GM21786 (cell line): ENCODE measurements around the gene CNTN6.

ENCODE experiments used
- ATAC-seq: cut with Tn5 transposase; IDR thresholded peaks from one replicate; pipeline ENCODE4 v1.9.1; 2021; ENCODE audit not compliant: unreplicated experiment

CNTN6 gene

GRCh38 chr3:1172644-1173043, 79.8 kb downstream of the CNTN6 start:
- ATAC-seq = no peak

DNA sequence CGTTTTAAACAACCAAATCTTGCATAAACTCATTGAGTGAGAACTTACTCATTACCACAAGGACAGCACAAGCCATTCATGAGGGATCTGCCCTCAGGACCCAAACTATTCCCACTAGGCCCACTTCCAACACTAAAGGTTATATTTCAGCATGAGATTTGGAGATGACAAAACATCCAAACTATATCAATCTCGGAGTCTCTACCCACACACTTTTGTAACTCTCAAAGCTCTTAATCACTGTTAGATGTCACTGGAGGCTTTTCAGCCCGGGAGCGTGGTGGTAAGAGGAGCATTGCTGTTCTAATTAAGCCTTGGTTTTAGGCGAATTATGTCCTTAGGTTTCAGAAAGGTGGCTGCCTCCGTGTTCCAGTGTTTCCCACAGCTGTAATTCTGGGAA, 86.3 kb downstream of the CNTN6 start:
- no peak for ATAC-seq

DNA sequence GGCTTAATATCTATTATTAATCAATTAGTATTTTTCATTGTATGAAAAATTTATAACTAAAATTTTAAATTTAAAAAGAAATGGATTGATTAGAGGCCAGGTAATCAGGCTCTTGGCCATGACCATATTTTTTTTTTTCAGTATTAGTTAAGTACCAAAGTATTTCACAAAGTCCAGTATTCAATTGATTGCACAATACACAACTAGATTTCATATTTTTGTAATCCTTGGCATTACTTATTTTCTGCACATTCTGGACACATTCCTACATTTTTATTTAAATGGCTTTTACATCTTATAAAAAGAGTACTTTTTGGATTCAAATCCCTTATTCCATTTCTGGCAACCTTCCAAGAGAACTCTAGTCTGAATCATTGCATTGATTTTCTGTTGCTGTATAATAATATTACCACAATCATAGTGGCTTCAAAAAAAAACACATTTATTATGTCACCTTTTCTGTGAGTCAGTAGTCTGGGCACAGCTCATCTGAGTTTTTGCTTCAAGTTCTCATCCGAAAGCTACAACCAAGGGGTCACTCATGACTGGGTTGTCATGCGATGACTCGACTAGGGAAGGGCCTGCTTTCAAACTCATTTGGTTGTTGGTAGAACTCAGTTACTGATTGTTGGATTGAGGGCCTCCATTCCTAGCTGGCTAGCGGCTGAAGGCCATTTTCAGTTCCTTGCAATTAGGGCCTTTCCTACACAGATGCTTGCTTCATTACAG, 90.7 kb downstream of the CNTN6 start:
- ATAC-seq = no peak

DNA sequence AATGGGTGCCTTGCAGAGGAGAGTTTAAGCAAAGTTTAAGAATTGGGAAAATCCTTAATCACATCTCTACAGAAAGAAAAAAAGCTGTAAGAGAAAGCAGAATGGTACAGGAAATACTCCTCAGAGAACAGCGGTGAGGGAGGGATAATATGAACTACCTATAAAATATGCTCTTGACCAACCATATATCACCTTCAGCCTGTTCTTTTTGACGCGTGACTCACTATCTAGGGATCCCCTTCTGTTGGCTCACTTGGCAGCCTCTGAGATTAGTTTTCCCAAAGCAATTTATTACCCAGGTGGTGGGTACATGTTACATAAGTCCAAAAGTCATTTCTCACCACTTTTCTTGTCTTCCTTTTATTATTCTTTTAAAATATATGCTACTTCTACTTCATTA, 97.7 kb downstream of the CNTN6 start:
- no peak for ATAC-seq

DNA sequence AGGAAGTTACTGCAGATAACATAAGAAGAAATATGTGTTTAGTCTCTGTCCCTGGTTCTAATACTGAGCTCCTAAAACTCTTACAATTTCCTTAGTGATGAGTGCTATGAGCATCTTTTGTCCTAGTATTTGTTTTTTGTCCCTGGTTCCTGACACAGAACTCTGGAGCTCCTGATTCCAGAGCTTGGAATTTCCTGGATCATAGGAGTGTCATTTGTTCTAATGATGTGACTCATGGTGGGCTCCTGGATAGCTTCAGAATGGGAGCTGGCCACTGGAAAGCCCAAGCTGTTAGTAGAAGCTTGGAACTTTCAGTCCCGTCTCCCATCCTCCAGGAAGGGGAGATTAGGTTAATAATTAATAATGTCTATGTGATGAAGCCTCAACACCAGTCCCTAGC, 98.2 kb downstream of the CNTN6 start:
- ATAC-seq = no peak

DNA sequence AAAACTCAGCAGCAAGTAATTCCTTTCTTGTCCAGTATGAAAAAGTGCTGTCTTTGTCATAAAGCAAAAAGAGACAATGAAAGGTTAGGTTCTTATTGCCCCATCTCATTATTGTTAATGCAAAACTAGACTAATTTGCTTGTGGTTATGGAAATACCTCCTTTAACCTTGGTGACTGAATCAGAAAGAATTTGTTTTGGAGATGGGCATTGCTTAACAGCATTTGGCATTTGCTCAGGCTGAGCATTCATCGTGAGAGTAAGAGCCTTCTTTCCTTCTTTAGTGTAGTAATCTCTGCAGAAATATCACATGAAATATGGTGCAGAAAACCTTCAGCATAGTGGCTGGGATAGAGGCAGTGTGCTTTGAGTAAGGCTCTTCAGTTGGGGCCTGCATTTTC, 103.1 kb downstream of the CNTN6 start:
- ATAC-seq = no peak

GRCh38 chr3:1197051-1197450, 104.2 kb downstream of the CNTN6 start:
- ATAC-seq = no peak

DNA sequence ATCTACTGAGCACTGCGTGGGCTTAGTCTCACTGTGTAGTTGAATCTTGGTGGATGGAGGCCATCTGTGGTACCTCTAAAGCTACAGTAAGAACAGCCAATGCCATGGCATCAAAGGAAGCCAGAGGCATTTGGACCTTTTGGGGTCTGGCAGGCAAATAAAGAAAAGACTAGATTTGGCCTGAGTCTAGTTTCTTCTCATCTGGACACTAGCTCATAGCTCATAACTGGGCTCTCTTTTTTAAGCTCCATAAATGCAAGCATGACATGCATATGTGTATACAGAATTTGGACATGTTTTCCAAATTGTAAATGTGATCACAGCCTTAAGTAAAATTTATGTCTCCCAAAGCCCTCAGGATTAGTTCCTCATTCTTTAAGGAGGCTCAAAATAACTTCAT, 107.5 kb downstream of the CNTN6 start:
- no peak for ATAC-seq

DNA sequence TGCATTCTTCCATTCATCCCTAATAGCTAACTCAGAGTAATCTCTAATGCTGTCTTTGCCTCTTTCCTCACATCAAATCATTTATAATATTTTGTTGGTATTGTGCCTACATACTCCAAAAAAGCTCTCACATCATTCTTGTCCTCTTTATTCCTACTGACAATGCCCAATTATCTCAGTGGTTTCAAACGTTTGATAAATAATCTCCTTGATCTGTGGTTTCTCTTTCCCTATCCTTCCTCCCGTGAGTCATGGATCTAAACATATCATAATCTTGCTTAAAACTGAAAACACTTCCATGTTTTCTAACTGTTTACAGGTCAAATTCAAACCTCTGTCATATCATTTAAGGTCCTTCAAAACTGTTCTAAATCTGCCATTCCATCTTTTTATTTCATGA, 115.1 kb downstream of the CNTN6 start:
- no peak for ATAC-seq

GRCh38 chr3:1214933-1215332, 122.1 kb downstream of the CNTN6 start:
- no peak for ATAC-seq

DNA sequence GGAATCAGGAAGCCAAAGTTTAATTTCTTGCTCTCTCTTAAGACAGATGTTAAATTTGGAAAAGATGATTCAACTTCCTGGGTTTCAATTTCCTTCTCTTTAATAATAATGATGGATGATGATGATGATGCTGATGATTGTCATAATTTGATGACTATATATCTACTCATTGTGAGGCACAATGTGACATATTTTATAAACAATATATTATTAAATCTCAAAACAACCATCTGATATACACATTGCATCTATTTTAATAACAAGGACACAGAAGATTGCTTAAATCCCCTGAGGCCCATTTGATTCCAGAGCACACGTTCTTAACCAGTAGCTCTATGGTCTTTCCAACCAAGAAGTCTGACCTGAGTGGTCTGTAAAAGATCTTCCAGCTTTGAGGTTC, 124.0 kb downstream of the CNTN6 start:
- ATAC-seq = no peak

DNA sequence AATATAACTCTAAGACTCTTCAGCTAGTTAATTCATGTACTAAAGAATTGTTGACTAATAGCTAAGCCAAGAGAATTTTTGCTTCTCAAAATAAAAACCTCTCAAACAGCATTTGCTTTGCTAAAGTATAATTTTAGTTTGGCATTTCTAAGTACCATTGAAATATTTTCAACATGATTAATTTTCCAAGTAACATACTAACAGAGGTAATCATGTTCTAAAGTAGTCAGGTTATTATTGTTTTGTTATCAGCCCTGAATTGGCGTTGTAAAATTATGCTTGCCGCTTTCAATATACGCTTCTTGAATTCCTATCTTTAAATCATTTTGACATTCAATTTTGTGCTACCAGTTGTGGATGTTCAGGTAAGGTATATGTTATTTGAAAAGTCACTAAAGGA, 134.3 kb downstream of the CNTN6 start:
- ATAC-seq = no peak

DNA sequence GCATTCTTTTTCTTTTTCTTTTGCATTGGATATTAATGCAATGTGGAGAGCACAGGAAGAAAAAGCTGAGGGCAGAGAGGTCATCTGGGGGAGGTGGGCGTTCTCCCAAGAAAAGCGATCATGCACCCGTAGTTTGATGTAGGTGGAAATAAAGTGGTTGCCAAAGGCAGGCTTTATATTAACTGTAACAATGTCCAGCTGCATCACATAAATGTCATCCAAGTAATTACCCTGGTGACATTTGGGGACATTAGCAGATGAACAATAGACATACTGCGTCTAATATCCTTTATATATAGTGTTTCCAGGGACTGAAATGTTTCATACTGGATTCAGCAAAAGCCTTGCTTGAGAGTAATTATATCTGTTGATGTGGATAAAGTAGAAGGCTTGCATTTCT, 135.5 kb downstream of the CNTN6 start:
- ATAC-seq = no peak

DNA sequence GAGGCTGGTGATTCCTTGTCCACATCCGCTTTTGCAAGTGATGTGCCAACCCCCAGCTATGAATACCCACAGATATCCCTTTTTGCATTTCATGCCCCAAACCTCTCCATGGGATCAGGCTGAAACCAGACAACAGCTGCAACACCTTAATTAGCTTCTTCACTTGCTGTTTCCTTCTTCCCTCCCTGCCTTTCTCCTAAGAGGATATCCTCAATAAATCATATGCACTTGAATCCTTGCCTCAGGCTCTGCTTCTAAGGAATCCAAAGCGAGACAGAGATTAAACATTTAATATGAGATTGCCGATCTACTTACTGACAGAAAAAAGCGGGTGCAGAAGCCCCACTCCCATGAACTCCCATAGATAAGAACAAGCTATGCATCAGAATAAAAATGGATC, 138.1 kb downstream of the CNTN6 start:
- ATAC-seq = no peak

- ATAC-seq = no peak
Measured at GRCh38 chr3:1232276-1232675, 139.5 kb downstream of the CNTN6 start.

DNA sequence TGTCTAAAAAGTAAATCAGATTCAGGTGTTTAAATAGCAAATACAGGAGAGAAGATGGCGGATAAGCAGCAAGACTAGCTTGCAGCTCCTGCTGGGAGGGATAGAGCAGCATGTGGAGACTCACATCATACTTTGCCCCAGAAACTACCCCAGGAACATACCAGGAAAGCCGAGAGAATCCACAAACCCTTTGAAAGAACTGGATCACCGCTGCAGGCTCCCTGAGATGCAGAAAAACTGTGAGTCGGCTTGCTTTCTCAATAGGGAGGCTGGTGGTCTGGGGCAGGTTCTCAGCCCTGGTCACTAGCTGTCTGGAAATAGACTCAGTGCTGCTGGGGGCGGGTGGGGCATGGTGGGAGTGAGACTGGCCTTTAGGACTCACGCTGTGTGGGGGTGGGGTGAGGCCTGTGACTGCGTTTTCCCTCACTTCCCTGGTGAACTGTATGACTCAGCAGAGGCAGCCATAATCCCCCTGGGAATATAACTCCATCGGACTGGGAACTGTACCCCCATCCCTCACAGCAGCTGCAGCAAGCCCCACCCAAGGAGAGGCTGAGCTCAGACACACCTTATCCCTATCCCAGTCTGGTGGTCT, 142.8 kb downstream of the CNTN6 start:
- ATAC-seq = no peak

DNA sequence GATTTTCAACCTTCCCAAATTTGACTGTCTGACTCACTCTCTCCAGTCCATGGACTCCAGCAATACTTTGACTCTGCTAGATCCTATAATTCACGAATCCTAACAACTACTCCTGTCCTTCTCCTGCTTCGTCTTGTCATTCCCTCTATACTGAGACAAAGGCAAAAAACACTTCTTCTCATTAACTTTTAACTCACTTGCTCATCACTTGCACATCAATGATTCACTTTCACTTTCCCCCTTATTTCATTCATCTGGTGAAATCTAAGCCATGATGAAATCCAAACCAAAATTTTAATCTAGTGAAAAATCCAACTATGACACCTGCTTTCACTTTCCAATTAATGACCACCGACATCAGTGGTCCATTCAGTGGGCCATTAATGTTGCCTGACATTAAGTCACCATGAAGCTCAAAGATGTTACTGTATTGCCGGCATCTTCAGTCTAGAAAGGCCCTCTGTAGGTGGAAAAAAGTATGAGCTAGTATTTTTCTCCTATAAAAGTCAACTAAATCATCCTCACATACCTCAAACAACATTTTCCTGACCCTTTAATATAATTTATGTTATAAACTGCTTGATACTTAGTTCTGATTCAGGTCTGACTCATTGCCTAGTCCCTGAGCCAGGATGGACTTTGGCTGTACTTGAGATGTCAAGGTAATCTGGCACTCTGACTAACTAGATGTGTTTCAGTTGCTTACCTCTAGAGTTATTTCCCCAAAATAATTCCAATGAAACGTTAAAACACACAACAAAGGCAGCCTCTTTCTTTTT, 158.6 kb downstream of the CNTN6 start:
- ATAC-seq = no peak

DNA sequence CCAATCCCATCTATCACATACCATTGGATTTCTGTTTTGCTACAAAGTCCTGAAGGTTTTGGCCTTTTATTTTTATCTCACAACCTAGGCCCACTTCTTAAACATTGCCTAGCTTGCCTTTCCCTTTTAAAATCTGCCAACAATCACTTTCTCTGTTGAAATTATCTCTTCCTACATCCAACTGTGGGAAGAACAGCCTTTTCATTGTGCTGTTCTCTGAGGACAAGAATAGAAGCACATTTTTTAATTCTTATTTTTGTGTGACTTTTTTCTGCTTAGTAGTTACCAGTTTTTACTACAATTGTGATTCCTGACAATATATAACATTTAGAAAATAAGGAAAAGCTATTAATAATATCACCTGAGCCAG, 159.2 kb downstream of the CNTN6 start:
- no peak for ATAC-seq

- no peak for ATAC-seq
Measured at GRCh38 chr3:1262246-1262645, 169.4 kb downstream of the CNTN6 start.

DNA sequence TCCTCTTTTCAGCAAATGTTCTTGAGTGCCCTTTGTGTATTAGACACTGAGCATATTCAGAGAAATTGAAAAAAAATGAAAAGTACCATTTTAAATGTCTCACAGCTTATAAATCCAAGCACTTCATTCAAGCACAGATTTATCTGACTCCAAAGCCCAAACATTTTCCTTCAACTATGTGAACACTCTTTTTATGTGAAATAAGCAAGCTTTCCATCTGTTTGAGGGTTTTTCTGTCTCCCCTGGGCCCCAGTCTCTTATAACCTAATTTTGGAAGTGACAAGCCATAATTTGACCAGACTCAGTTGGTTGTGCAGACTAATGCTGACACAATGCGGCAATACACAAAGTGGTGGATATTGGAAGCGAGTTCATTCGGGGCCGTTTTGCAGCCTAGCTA, 170.3 kb downstream of the CNTN6 start:
- no peak for ATAC-seq

GRCh38 chr3:1269808-1270207, 177.0 kb downstream of the CNTN6 start:
- no peak for ATAC-seq

DNA sequence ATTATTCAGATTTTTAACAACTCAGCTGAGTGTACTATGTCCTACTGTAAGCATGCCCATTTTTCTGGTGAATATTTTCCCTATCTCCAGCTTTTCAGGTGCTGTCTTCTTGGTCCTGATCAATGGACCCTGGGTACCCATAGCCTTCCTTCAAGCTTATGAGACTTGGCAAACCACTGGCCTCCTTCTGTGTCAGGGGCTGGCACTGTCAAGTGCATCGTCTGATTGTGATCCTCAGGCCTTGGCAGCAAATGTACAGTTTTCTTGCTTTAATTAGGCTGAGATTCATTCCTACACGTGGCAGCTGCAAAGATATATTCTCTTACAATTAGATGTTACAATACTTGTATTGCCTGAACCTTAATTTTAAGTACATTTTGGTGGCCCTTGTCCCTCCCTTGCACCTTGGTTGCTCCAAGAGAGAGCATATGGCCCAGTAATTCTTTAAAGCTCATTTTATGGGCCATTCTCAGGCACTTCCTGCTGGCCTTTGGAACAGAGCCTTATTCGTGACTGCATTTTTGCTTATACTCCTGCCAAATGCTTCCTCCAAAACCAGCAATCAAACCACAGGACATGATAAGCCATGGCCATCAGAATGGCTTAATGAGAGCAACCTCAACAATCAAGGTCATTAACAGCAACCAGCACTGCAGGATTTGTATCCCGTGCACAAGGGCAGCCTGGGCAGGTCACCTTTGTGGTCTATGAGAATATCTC, 179.9 kb downstream of the CNTN6 start:
- no peak for ATAC-seq
